BE2C (cell line): ENCODE results near the gene GCNT1.

Source experiments
- DNase-seq: peaks from one replicate; pipeline ENCODE4 v3.0.0-alpha.2; 2020
- H3K27me3 ChIP-seq: fragments of 250-450 bp; sonication (Bioruptor Pico); 2 replicates; pipeline ENCODE4 v1.5.1; 2020; ENCODE audit warnings: mild to moderate bottlenecking
- H3K36me3 ChIP-seq: fragments of 250-450 bp; sonication (Bioruptor Pico); 2 replicates; pipeline ENCODE4 v1.5.1; 2020; ENCODE audit warnings: mild to moderate bottlenecking
- H3K4me1 ChIP-seq: fragments of 250-450 bp; sonication (Bioruptor Pico); 2 replicates; pipeline ENCODE4 v1.5.1; 2020
- H3K4me3 ChIP-seq: 2 replicates; pipeline ENCODE4 v1.5.1; 2011; ENCODE audit warnings: low read depth, low read length
- H3K9me3 ChIP-seq: fragments of 250-450 bp; sonication (Bioruptor Pico); 2 replicates; pipeline ENCODE4 v1.5.1; 2020
- CTCF ChIP-seq: IDR thresholded peaks from 2 replicates; pipeline ENCODE4 v1.5.1; 2012; ENCODE audit warnings: mild to moderate bottlenecking, low read depth, low read length

Gene GCNT1

GRCh38 chr9:76462126-76462525, 3.1 kb downstream of the GCNT1 start:
- no peak for DNase-seq
- Histone ChIP-seq H3K36me3 (no peaks in the 10 kb centered on the region), H3K27me3 (peaks cover 19% of the 10 kb centered on the region), H3K4me1 (peaks cover 6% of the 10 kb centered on the region), H3K9me3 (no peaks in the 10 kb centered on the region), H3K4me3 (no peak overlapping the region)
- TF ChIP-seq CTCF, result no peak

DNA sequence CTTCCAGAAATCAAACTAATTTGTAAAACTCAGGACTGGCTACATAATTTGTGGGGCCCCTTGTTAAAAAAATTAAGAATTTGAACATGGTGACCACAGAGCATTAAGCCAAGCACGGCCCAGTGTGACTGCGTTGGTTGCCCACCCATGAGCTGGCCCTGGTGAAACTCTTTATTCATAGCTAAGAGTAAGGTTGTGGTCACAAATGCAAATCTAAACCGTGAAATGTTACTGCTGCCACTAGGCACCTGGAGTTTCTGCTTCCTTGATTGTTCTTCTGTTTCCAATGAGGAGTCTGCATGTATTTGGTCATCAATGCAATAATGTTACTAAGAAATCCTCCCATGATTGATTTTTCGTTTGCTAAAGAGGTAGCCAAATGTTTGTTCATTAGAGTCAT, 4.2 kb downstream of the GCNT1 start:
- Histone ChIP-seq H3K4me1 (peaks cover 6% of the 10 kb centered on the region), H3K9me3 (no peaks in the 10 kb centered on the region), H3K4me3 (no peak overlapping the region), H3K36me3 (no peaks in the 10 kb centered on the region), H3K27me3 (peaks cover 19% of the 10 kb centered on the region)
- DNase-seq, result no peak
- no peak for TF ChIP-seq CTCF

GRCh38 chr9:76464706-76465105, 5.7 kb downstream of the GCNT1 start:
- TF ChIP-seq CTCF, result no peak
- Histone ChIP-seq H3K4me1 (peaks cover 3% of the 10 kb centered on the region; the same call in 1 of the 2 replicates), H3K9me3 (no peaks in the 10 kb centered on the region), H3K27me3 (peaks cover 19% of the 10 kb centered on the region), H3K4me3 (no peak overlapping the region), H3K36me3 (no peaks in the 10 kb centered on the region)
- DNase-seq, result no peak

- H3K27me3 ChIP-seq, result peaks cover 10% of the 10 kb centered on the region
- no peak for TF ChIP-seq CTCF
- DNase-seq, result no peak
- H3K9me3 ChIP-seq, result no peaks in the 10 kb centered on the region
- H3K36me3 ChIP-seq, result no peaks in the 10 kb centered on the region
- no peak overlapping the region for H3K4me3 ChIP-seq
- H3K4me1 ChIP-seq, result no peaks in the 10 kb centered on the region
Observed at GRCh38 chr9:76465442-76466298, 6.7 kb downstream of the GCNT1 start.

DNA sequence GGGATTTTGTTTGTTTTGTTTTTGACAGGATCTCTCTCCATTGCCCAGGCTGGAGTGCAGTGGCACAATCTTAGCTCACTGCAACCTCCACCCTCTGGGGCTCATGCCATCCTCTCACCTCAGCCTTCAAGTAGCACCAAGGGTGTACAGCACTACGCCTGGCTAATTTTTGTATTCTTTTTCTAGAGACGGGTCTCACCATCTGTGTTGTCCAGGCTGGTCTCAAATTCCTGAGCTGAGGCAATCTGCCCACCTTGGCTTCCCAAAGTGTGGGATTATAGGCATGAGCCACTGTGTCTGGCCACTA, 7.3 kb downstream of the GCNT1 start:
- Histone ChIP-seq H3K36me3 (no peaks in the 10 kb centered on the region), H3K9me3 (no peaks in the 10 kb centered on the region), H3K27me3 (peaks cover 8% of the 10 kb centered on the region), H3K4me1 (no peaks in the 10 kb centered on the region), H3K4me3 (no peak overlapping the region)
- TF ChIP-seq CTCF, result no peak
- no peak for DNase-seq

- no peak for TF ChIP-seq CTCF
- Histone ChIP-seq H3K4me3 (no peak overlapping the region), H3K27me3 (0 out of 2 replicates have a peak, but pooled peaks cover 8% of the 10 kb centered on the region), H3K9me3 (no peaks in the 10 kb centered on the region), H3K4me1 (no peaks in the 10 kb centered on the region), H3K36me3 (no peaks in the 10 kb centered on the region)
- no peak for DNase-seq
Observed at GRCh38 chr9:76474419-76474818, 15.4 kb downstream of the GCNT1 start.
